A673 (cell line): ENCODE results near the gene CDKAL1. TPM values are rescaled to one million over a fixed set of nuclear protein-coding genes. Genes with fewer than 3 reads are reported as not detected.

Experiments
- BruUV-seq: library from RNA; stranded (reverse); fragments of 400-500 nt; replicated peaks from 2 replicates; lab custom pipeline; 2021; lab: Mats Ljungman, UMichigan
- CTCF ChIA-PET: fragments of 300-600 bp; sonication (Branson Sonifier 250); formaldehyde crosslinking; loops from one replicate; lab custom pipeline; 2022; ENCODE audit warnings: antibody characterized with exemption; lab: Charles Lee
- POLR2A ChIA-PET: fragments of 300-600 bp; sonication (Branson Sonifier 250); formaldehyde crosslinking; loops from one replicate; lab custom pipeline; 2022; ENCODE audit warnings: antibody characterized with exemption; ENCODE audit not compliant: low non-redundant PET; lab: Charles Lee
- DNase-seq: peaks from one replicate; pipeline ENCODE4 v3.0.0-alpha.2; 2015; ENCODE audit warnings: low spot score
- H3K27ac ChIP-seq: fragments of 200-600 bp; sonication (generic); 2 replicates; pipeline ENCODE4 v1.5.1; 2016; ENCODE audit warnings: mixed run types, low read depth, mild to moderate bottlenecking, mixed read lengths, antibody characterized with exemption, low read length; ENCODE audit not compliant: poor library complexity, severe bottlenecking
- H3K27me3 ChIP-seq: fragments of 200-600 bp; sonication (generic); replicated peaks from 2 replicates; pipeline ENCODE4 v1.6.1; 2017; ENCODE audit warnings: mixed run types, low read depth, mild to moderate bottlenecking, mixed read lengths, antibody characterized with exemption, low read length; ENCODE audit not compliant: insufficient read depth, poor library complexity
- H3K36me3 ChIP-seq: fragments of 200-600 bp; sonication (generic); 2 replicates; pipeline ENCODE4 v1.6.1; 2016; ENCODE audit warnings: mixed run types, mild to moderate bottlenecking, mixed read lengths, antibody characterized with exemption, low read length; ENCODE audit not compliant: insufficient read depth, poor library complexity, severe bottlenecking
- H3K4me1 ChIP-seq: fragments of 200-600 bp; sonication (generic); 2 replicates; pipeline ENCODE4 v1.6.1; 2017; ENCODE audit warnings: mixed run types, mild to moderate bottlenecking, mixed read lengths, antibody characterized with exemption, low read length; ENCODE audit not compliant: insufficient read depth, poor library complexity, severe bottlenecking
- H3K4me3 ChIP-seq: fragments of 200-600 bp; sonication (generic); 2 replicates; pipeline ENCODE4 v1.5.1; 2016; ENCODE audit warnings: low read depth, mixed run types, mild to moderate bottlenecking, mixed read lengths, low read length; ENCODE audit not compliant: poor library complexity, severe bottlenecking
- H3K9me3 ChIP-seq: fragments of 200-600 bp; sonication (generic); 2 replicates; pipeline ENCODE4 v1.6.1; 2016; ENCODE audit warnings: mixed run types, low read depth, mild to moderate bottlenecking, mixed read lengths, antibody characterized with exemption, low read length; ENCODE audit not compliant: poor library complexity, severe bottlenecking
- EZH2 ChIP-seq: fragments of 200-600 bp; sonication (generic); IDR thresholded peaks from 2 replicates; pipeline ENCODE4 v1.6.1; 2017; ENCODE audit warnings: borderline replicate concordance, low read depth, mild to moderate bottlenecking, mixed read lengths, antibody characterized with exemption, low read length; ENCODE audit not compliant: poor library complexity, severe bottlenecking
- intact Hi-C: fragments of 100-400 bp; cut with micrococcal nuclease; formaldehyde crosslinking; loops from one replicate; pipeline ENCODE4 v1.10.0; 2022; ENCODE audit not compliant: unreplicated experiment
- total RNA-seq: library from RNA; stranded (reverse); gene quantifications from 2 replicates; pipeline ENCODE4 v1.2.3, GENCODE V29; 2021
- TF ChIP-seq, protein P1 (sequence below): fragments of 300-800, 200-600 bp; sonication (generic); conservative IDR thresholded peaks from 2 replicates; pipeline ENCODE4 v1.5.1; 2017; ENCODE audit warnings: low read depth, mild to moderate bottlenecking, antibody characterized with exemption, low read length, moderate library complexity, mixed read lengths

The CDKAL1 gene
- total RNA-seq, 1 experiment from 2014 or later: 35.5 TPM

GRCh38 chr6:21080221-21080620 lies 546.0 kb downstream of the CDKAL1 start:
- Histone ChIP-seq H3K36me3 (no peaks in the 10 kb centered on the region), H3K9me3 (no peaks in the 10 kb centered on the region), H3K4me1 (peaks cover 3% of the 10 kb centered on the region), H3K4me3 (no peak overlapping the region), H3K27me3 (no peaks in the 10 kb centered on the region), H3K27ac (no peak overlapping the region)
- intact Hi-C loops: no loop called here
- BruUV-seq: no TSS peak
- DNase-seq: no peak
- ChIA-PET POLR2A (no interaction called here), CTCF (no interaction called here)
- TF ChIP-seq, protein P1, sequence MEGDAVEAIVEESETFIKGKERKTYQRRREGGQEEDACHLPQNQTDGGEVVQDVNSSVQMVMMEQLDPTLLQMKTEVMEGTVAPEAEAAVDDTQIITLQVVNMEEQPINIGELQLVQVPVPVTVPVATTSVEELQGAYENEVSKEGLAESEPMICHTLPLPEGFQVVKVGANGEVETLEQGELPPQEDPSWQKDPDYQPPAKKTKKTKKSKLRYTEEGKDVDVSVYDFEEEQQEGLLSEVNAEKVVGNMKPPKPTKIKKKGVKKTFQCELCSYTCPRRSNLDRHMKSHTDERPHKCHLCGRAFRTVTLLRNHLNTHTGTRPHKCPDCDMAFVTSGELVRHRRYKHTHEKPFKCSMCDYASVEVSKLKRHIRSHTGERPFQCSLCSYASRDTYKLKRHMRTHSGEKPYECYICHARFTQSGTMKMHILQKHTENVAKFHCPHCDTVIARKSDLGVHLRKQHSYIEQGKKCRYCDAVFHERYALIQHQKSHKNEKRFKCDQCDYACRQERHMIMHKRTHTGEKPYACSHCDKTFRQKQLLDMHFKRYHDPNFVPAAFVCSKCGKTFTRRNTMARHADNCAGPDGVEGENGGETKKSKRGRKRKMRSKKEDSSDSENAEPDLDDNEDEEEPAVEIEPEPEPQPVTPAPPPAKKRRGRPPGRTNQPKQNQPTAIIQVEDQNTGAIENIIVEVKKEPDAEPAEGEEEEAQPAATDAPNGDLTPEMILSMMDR: no peak
- no peak for TF ChIP-seq EZH2

DNA sequence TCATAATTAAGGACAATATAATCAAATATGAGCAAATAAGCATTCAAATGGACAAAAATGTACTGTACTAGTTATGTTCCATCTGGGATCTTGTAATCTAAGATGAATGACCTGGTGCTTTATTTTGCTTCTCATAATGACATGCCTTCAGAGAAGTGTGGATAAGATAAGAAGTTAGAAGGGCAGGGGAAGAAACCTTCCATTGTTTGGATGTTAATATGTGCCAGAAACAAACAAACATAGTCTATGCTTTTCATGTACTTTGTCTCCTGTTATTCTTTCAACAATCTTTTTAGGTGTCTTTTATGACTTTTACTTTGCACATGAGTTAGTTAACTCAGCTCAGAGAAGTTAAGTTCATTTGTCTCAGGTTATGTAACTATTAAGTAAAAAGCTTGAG lies 547.8 kb downstream of the CDKAL1 start:
- CTCF ChIA-PET: no interaction called here
- BruUV-seq: no TSS peak
- intact Hi-C loops: no loop called here

GRCh38 chr6:21083708-21084107 lies 549.5 kb downstream of the CDKAL1 start:
- Histone ChIP-seq H3K4me1 (peaks cover 3% of the 10 kb centered on the region), H3K36me3 (no peaks in the 10 kb centered on the region), H3K9me3 (no peaks in the 10 kb centered on the region), H3K27ac (no peak overlapping the region), H3K4me3 (no peak overlapping the region), H3K27me3 (no peaks in the 10 kb centered on the region)
- no TSS peak for BruUV-seq
- intact Hi-C loops: no loop called here
- TF ChIP-seq, protein P1: no peak
- no peak for TF ChIP-seq EZH2
- CTCF ChIA-PET: interaction anchor here (0.5 kb wide), 1 partner anchor 109 kb away, joined by 10 read pairs; no protein-coding TSS in a partner anchor
- DNase-seq: no peak
- POLR2A ChIA-PET: no interaction called here

More for the DNA sequence above, 547.8 kb downstream of the CDKAL1 start:
- Histone ChIP-seq H3K27me3 (no peaks in the 10 kb centered on the region), H3K9me3 (no peaks in the 10 kb centered on the region), H3K4me3 (no peak overlapping the region), H3K4me1 (peaks cover 3% of the 10 kb centered on the region), H3K27ac (no peak overlapping the region), H3K36me3 (no peaks in the 10 kb centered on the region)
- POLR2A ChIA-PET: no interaction called here
- no peak for DNase-seq
- TF ChIP-seq EZH2: no peak
- TF ChIP-seq, protein P1: no peak
